Measurements from ENCODE around the gene TGFB1. TPM values are rescaled to one million over a fixed set of nuclear protein-coding genes. Genes with fewer than 3 reads are reported as not detected.
A peak's percentile ranks its signal among the peaks of the same experiment; 100 is the strongest.

Gene TGFB1
- total and polyA plus RNA-seq, 2 of the 13 experiments (the other 11 are each of a cell fraction or from before 2014, with no cell fraction given) = 4.1 to 5.4 TPM

DNA sequence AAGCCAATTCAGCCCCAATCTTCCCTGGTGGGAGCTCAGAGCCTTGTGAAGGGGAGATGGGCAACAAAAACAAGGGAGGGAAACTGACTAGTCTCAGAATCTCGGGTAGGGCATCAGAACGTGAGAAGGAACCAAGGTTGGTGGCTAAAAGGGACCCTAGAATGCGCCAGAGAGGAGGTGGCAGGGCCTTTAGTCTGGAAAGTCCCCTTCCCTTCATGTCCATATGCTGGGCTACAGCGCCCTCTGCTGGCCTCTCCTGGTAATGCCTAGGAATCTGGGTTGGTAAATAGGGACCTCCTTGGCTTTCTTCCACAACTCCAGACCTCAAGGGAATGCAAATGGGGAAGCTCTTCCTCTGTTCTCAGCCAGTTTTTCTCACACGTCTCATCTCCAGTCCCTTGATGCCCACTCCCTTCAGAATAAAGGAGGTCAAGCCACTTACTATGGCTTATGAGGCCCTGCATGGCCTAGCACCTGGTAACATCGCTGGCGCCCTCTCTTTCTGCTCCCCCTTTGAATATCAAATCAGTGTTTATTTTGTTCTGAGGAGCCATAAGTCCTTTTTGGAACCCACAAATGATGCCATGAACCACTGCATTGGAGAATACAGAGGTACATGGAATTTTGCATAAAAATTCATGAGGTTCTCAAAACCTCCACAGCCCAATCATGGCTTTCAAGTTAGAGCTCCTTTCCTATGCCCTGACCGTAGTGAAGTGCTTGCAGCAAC, 45.1 kb downstream of the TGFB1 start (continued):
- TF ChIP-seq RBM22 (optimal IDR thresholded peaks at IDR 0.05; ENCODE audit: low read length) = peak; percentile 89
- 0 out of 2 replicates have a peak, but pooled peaks have one; percentile 28 for TF ChIP-seq MEIS1 (CRISPR knock-in tag; IDR thresholded peaks at IDR 0.05; ENCODE audit: borderline replicate concordance)
- TF ChIP-seq, protein P1, sequence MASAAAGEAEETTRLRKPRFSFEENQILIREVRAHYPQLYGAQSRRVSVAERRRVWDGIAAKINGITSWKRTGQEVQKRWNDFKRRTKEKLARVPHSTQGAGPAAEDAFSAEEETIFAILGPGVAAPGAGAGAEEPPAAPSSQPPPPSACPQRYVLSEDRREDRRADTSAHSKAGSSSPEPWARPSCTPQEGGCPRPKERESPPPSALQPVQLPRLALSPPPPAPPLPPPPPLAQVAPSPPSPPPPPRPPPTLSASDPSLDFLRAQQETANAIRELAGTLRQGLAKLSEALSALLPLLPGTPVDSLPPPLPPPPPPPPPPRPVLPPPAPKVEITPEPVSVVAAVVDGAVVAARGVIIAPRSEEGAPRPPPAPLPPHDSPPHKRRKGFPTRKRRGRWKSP (CRISPR knock-in tag; IDR thresholded peaks at IDR 0.05) = no peak
- TF ChIP-seq CCDC6 (CRISPR knock-in tag; IDR thresholded peaks at IDR 0.05) = peak; percentile 56; the same call in 1 of the 2 replicates
- TF ChIP-seq RAD21 (CRISPR knock-in tag; IDR thresholded peaks at IDR 0.05) = peak; percentile 58
- no peak for TF ChIP-seq ZNF776 (CRISPR knock-in tag; IDR thresholded peaks at IDR 0.05)
- TF ChIP-seq, protein P2, sequence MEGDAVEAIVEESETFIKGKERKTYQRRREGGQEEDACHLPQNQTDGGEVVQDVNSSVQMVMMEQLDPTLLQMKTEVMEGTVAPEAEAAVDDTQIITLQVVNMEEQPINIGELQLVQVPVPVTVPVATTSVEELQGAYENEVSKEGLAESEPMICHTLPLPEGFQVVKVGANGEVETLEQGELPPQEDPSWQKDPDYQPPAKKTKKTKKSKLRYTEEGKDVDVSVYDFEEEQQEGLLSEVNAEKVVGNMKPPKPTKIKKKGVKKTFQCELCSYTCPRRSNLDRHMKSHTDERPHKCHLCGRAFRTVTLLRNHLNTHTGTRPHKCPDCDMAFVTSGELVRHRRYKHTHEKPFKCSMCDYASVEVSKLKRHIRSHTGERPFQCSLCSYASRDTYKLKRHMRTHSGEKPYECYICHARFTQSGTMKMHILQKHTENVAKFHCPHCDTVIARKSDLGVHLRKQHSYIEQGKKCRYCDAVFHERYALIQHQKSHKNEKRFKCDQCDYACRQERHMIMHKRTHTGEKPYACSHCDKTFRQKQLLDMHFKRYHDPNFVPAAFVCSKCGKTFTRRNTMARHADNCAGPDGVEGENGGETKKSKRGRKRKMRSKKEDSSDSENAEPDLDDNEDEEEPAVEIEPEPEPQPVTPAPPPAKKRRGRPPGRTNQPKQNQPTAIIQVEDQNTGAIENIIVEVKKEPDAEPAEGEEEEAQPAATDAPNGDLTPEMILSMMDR (CRISPR knock-in tag; IDR thresholded peaks at IDR 0.05) = peak; percentile 94
- TF ChIP-seq ZNF230 (CRISPR knock-in tag; IDR thresholded peaks at IDR 0.05) = 0 out of 2 replicates have a peak, but pooled peaks have one; percentile 35
- no peak for TF ChIP-seq REPIN1 (CRISPR knock-in tag; IDR thresholded peaks at IDR 0.05; ENCODE audit: borderline replicate concordance, low read depth)
- TF ChIP-seq SMC3 (IDR thresholded peaks at IDR 0.05; ENCODE audit: low read length) = peak; percentile 78
- TF ChIP-seq MBD4 (IDR thresholded peaks at IDR 0.05; ENCODE audit: borderline replicate concordance, low read length) = peak; percentile 49; the same call in 1 of the 2 replicates
- TF ChIP-seq, protein P3, sequence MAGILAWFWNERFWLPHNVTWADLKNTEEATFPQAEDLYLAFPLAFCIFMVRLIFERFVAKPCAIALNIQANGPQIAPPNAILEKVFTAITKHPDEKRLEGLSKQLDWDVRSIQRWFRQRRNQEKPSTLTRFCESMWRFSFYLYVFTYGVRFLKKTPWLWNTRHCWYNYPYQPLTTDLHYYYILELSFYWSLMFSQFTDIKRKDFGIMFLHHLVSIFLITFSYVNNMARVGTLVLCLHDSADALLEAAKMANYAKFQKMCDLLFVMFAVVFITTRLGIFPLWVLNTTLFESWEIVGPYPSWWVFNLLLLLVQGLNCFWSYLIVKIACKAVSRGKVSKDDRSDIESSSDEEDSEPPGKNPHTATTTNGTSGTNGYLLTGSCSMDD (CRISPR knock-in tag; IDR thresholded peaks at IDR 0.05) = no peak
- TF ChIP-seq ZNF282 (IDR thresholded peaks at IDR 0.05; ENCODE audit: partially characterized antibody) = no peak
- no peak for TF ChIP-seq SP5 (CRISPR knock-in tag; IDR thresholded peaks at IDR 0.05; ENCODE audit: borderline replicate concordance, low read depth)
- no peak for TF ChIP-seq ZNF33A (CRISPR knock-in tag; IDR thresholded peaks at IDR 0.05; ENCODE audit: borderline replicate concordance)
- TF ChIP-seq ZNF343 (CRISPR knock-in tag; IDR thresholded peaks at IDR 0.05) = no peak
- no peak for TF ChIP-seq MIXL1 (CRISPR knock-in tag; IDR thresholded peaks at IDR 0.05)
- TF ChIP-seq ZFP37 (CRISPR knock-in tag; IDR thresholded peaks at IDR 0.05; ENCODE audit: borderline replicate concordance) = no peak
- TF ChIP-seq HOXA3 (CRISPR knock-in tag; IDR thresholded peaks at IDR 0.05) = no peak
- TF ChIP-seq, protein P4, sequence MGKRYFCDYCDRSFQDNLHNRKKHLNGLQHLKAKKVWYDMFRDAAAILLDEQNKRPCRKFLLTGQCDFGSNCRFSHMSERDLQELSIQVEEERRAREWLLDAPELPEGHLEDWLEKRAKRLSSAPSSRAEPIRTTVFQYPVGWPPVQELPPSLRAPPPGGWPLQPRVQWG (CRISPR knock-in tag; IDR thresholded peaks at IDR 0.05; ENCODE audit: borderline replicate concordance, low read depth) = no peak
- no peak for TF ChIP-seq ZNF12 (CRISPR knock-in tag; IDR thresholded peaks at IDR 0.05)
- TF ChIP-seq ARNT2 (CRISPR knock-in tag; IDR thresholded peaks at IDR 0.05; ENCODE audit: low read depth) = peak; percentile 52; the same call in 1 of the 2 replicates
- 0 out of 2 replicates have a peak, but pooled peaks have one; percentile 6 for TF ChIP-seq SOX5 (CRISPR knock-in tag; IDR thresholded peaks at IDR 0.05; ENCODE audit: borderline replicate concordance)
- TF ChIP-seq, protein P5, sequence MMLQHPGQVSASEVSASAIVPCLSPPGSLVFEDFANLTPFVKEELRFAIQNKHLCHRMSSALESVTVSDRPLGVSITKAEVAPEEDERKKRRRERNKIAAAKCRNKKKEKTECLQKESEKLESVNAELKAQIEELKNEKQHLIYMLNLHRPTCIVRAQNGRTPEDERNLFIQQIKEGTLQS (CRISPR knock-in tag; IDR thresholded peaks at IDR 0.05) = no peak
- no peak for TF ChIP-seq ZKSCAN1 (IDR thresholded peaks at IDR 0.05; ENCODE audit: low read length)
- TF ChIP-seq NAIF1 (CRISPR knock-in tag; IDR thresholded peaks at IDR 0.05; ENCODE audit: borderline replicate concordance) = no peak
- TF ChIP-seq KLF12 (CRISPR knock-in tag; IDR thresholded peaks at IDR 0.05; ENCODE audit: borderline replicate concordance) = no peak
- TF ChIP-seq SNAI1 (CRISPR knock-in tag; IDR thresholded peaks at IDR 0.05; ENCODE audit: borderline replicate concordance) = no peak

Measured in HepG2 (cell line).